Measurements from ENCODE around the gene NFKBIE.

Gene NFKBIE

GRCh38 chr6:44257025-44257752 is 8.2 kb downstream of the NFKBIE start, which contains the start of gene SLC35B2:
Gene SLC35B2 (minus strand): TSS chr6:44257528. CDS start chr6:44257410, 118 bp downstream.
- peak; percentile 88 for DNase-seq (ENCODE audit: insufficient read length, low spot score)
- TF ChIP-seq CTCF (IDR thresholded peaks at IDR 0.05; ENCODE audit: insufficient read depth, missing control alignments): peak; percentile 63
- no peak for FAIRE-seq

GRCh38 chr6:44256775-44257024 is 8.7 kb downstream of the NFKBIE start:
- no peak for TF ChIP-seq CTCF (IDR thresholded peaks at IDR 0.05; ENCODE audit: insufficient read depth, missing control alignments)
- FAIRE-seq: no peak
- no peak for DNase-seq (ENCODE audit: insufficient read length, low spot score)

- TF ChIP-seq CTCF (IDR thresholded peaks at IDR 0.05; ENCODE audit: insufficient read depth, missing control alignments): no peak
- DNase-seq (ENCODE audit: insufficient read length, low spot score) (no peak), FAIRE-seq (no peak)
Measured at GRCh38 chr6:44255871-44256774, 9.2 kb downstream of the NFKBIE start.

- FAIRE-seq: no peak
- TF ChIP-seq CTCF (IDR thresholded peaks at IDR 0.05; ENCODE audit: insufficient read depth, missing control alignments): no peak
Measured at GRCh38 chr6:44255105-44255808, 10.1 kb downstream of the NFKBIE start.

GRCh38 chr6:44254191-44255104 is 10.9 kb downstream of the NFKBIE start:
- FAIRE-seq: no peak
- no peak for DNase-seq (ENCODE audit: insufficient read length, low spot score)
- TF ChIP-seq CTCF (IDR thresholded peaks at IDR 0.05; ENCODE audit: insufficient read depth, missing control alignments): no peak

More at GRCh38 chr6:44255105-44255808, 10.1 kb downstream of the NFKBIE start:
- no peak for DNase-seq (ENCODE audit: insufficient read length, low spot score)

GRCh38 chr6:44253307-44254101 is 11.8 kb downstream of the NFKBIE start:
- no peak for DNase-seq (ENCODE audit: insufficient read length, low spot score)
- peak; percentile 41 for TF ChIP-seq CTCF (IDR thresholded peaks at IDR 0.05; ENCODE audit: insufficient read depth, missing control alignments)
- no peak for FAIRE-seq
